Vagina (tissue), 2 donors: ENCODE results near the gene CNTRL.
"Not testable (repeated sequence)": the region's sequence is repeated elsewhere in the genome, so short reads cannot be mapped to it uniquely, and the experiment has no call there.

Experiments
- CTCF ChIP-seq, 3 experiments: fragments of 450-650 bp in 2 of 3; fragments of 200-600 bp in 1 of 3; sonication (generic) in 1 of 3; IDR thresholded peaks; one replicate each; pipeline ENCODE4 v1.5.1; 2017 to 2019; ENCODE audit warnings: antibody characterized with exemption in 3 of 3, mild to moderate bottlenecking in 2 of 3, moderate library complexity in 2 of 3
- POLR2A ChIP-seq, 2 donors: fragments of 450-650 bp; IDR thresholded peaks; one replicate each; pipeline ENCODE4 v1.6.1; 2017; ENCODE audit warnings: antibody characterized with exemption in 2 of 2, mild to moderate bottlenecking in 2 of 2, moderate library complexity in 2 of 2
- POLR2AphosphoS5 ChIP-seq, 2 donors: sonication (generic); formaldehyde crosslinking; IDR thresholded peaks; one replicate each; pipeline ENCODE4 v1.9.0; 2017; ENCODE audit warnings: antibody characterized with exemption in 2 of 2, mild to moderate bottlenecking in 2 of 2, low read depth in 1 of 2; ENCODE audit not compliant: insufficient read depth in 1 of 2

GRCh38 chr9:121090743-121091142 is 16.0 kb downstream of the CNTRL start:
- TF ChIP-seq CTCF (IDR thresholded peaks at IDR 0.05); POLR2A (IDR thresholded peaks at IDR 0.05); POLR2AphosphoS5 (IDR thresholded peaks at IDR 0.05; ENCODE audit: insufficient read depth in 1 of 2, low read depth in 1 of 2): not testable (repeated sequence)
